Osteoblast (primary cell): ENCODE measurements around the gene FAM20C. TPM values are rescaled to one million over a fixed set of nuclear protein-coding genes. Genes with fewer than 3 reads are reported as not detected.

Source experiments
- DNase-seq: peaks from one replicate; pipeline ENCODE4 v3.0.0; 2011; ENCODE audit warnings: low spot score, mixed read lengths; ENCODE audit not compliant: insufficient read length; ENCODE audit errors: missing footprints
- H2AFZ ChIP-seq: 2 replicates; pipeline ENCODE4 v1.6.0; 2011; ENCODE audit warnings: mild to moderate bottlenecking, low read length
- H3K27ac ChIP-seq: 2 replicates; pipeline ENCODE4 v1.5.1; 2011; ENCODE audit warnings: mild to moderate bottlenecking, low read depth, low read length, moderate library complexity
- H3K27me3 ChIP-seq: 2 replicates; pipeline ENCODE4 v1.6.0; 2012; ENCODE audit warnings: mild to moderate bottlenecking, control low read depth, inconsistent platforms, low read length, moderate library complexity; ENCODE audit not compliant: insufficient read depth
- H3K36me3 ChIP-seq: 2 replicates; pipeline ENCODE4 v1.5.1; 2011; ENCODE audit warnings: mild to moderate bottlenecking, low read length, control low read depth, moderate library complexity; ENCODE audit not compliant: insufficient read depth
- H3K4me1 ChIP-seq: 2 replicates; pipeline ENCODE4 v1.5.1; 2011; ENCODE audit warnings: mild to moderate bottlenecking, low read length, control low read depth, moderate library complexity; ENCODE audit not compliant: insufficient read depth
- H3K4me2 ChIP-seq: 2 replicates; pipeline ENCODE4 v1.6.0; 2011; ENCODE audit warnings: mild to moderate bottlenecking, low read length; ENCODE audit not compliant: insufficient read depth
- H3K4me3 ChIP-seq: fragments of 200-600 bp; sonication (generic); 3 replicates; pipeline ENCODE4 v1.5.1; 2012; ENCODE audit warnings: mild to moderate bottlenecking, low read length, inconsistent platforms; ENCODE audit not compliant: insufficient read depth
- H3K79me2 ChIP-seq: 2 replicates; pipeline ENCODE4 v1.6.0; 2012; ENCODE audit warnings: mild to moderate bottlenecking, low read length, control low read depth, inconsistent platforms; ENCODE audit not compliant: insufficient read depth
- H3K9me3 ChIP-seq: 2 replicates; pipeline ENCODE4 v1.5.1; 2011; ENCODE audit warnings: low read depth, low read length, control low read depth
- H4K20me1 ChIP-seq: 2 replicates; pipeline ENCODE4 v1.6.0; 2012; ENCODE audit warnings: mild to moderate bottlenecking, low read length, control low read depth; ENCODE audit not compliant: insufficient read depth
- total RNA-seq: library from RNA; depleted of rRNA; stranded (reverse); fragments of >200 nt; gene quantifications from 2 replicates; pipeline ENCODE4 v1.2.3, GENCODE V29; 2012
- TF ChIP-seq, protein P1 (sequence below): IDR thresholded peaks from 2 replicates; pipeline ENCODE4 v1.5.1; 2011; ENCODE audit warnings: mild to moderate bottlenecking, low read depth, low read length, moderate library complexity; ENCODE audit errors: extremely low read depth

Gene FAM20C
- total RNA-seq, 1 donor, result 46.0 TPM

DNA sequence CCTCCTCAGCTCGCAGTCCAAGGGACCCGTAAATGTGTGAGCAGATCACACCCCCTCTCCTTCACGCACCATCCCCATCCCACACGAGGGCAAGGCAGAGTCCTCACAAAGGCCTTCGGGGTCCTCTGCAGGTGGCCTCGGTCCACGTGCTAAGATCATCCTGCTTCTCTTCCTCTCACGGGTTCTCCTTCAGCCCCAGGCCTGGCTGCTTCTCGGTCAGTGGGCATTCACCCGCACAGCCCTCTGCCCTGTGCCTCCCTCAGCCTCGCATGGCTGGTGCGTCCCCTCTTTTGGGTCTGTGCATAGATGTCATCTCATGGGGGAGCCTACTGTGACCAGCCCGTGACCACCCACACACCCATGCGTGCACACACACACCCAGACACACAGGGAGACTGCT lies 80.3 kb downstream of the FAM20C start:
- Histone ChIP-seq H3K36me3 (no peaks in the 10 kb centered on the region), H2AFZ (no peak overlapping the region), H3K27me3 (peaks cover 17% of the 10 kb centered on the region), H3K9me3 (peaks cover 10% of the 10 kb centered on the region), H3K27ac (no peak overlapping the region), H3K4me3 (no peak overlapping the region), H3K4me1 (no peaks in the 10 kb centered on the region), H4K20me1 (peaks cover 4% of the 10 kb centered on the region), H3K79me2 (no peaks in the 10 kb centered on the region), H3K4me2 (no peak overlapping the region)
- TF ChIP-seq, protein P1, sequence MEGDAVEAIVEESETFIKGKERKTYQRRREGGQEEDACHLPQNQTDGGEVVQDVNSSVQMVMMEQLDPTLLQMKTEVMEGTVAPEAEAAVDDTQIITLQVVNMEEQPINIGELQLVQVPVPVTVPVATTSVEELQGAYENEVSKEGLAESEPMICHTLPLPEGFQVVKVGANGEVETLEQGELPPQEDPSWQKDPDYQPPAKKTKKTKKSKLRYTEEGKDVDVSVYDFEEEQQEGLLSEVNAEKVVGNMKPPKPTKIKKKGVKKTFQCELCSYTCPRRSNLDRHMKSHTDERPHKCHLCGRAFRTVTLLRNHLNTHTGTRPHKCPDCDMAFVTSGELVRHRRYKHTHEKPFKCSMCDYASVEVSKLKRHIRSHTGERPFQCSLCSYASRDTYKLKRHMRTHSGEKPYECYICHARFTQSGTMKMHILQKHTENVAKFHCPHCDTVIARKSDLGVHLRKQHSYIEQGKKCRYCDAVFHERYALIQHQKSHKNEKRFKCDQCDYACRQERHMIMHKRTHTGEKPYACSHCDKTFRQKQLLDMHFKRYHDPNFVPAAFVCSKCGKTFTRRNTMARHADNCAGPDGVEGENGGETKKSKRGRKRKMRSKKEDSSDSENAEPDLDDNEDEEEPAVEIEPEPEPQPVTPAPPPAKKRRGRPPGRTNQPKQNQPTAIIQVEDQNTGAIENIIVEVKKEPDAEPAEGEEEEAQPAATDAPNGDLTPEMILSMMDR, result no peak
- DNase-seq, result peak; percentile 8

DNA sequence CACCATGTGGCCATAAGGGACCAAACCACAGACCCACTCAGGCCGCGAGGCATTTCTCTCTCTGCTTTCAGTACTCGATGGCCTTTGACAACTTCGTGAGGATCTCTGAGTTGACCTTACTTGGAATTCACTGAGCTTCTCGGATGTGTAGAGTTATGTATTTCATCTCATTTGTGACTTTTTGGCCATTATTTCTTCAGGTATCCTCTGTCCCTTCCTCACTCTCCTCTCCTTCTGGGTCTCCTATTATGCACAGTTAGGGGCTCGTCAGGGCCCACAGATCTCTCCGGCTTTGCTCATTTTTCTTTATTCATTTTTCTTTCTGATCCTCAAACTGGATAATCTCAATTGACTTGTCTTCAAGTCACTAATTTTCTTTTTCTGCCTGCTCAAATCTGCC lies 81.0 kb downstream of the FAM20C start:
- H3K36me3 ChIP-seq, result no peaks in the 10 kb centered on the region
- peak; percentile 6 for DNase-seq
- no peak overlapping the region for H3K27ac ChIP-seq
- peaks cover 10% of the 10 kb centered on the region for H3K9me3 ChIP-seq
- H2AFZ ChIP-seq, result no peak overlapping the region
- no peaks in the 10 kb centered on the region for H3K79me2 ChIP-seq
- no peak overlapping the region for H3K4me2 ChIP-seq
- H4K20me1 ChIP-seq, result peaks cover under 1% of the 10 kb centered on the region
- H3K27me3 ChIP-seq, result peaks cover 17% of the 10 kb centered on the region
- H3K4me3 ChIP-seq, result no peak overlapping the region
- H3K4me1 ChIP-seq, result no peaks in the 10 kb centered on the region
- TF ChIP-seq, protein P1, result no peak

DNA sequence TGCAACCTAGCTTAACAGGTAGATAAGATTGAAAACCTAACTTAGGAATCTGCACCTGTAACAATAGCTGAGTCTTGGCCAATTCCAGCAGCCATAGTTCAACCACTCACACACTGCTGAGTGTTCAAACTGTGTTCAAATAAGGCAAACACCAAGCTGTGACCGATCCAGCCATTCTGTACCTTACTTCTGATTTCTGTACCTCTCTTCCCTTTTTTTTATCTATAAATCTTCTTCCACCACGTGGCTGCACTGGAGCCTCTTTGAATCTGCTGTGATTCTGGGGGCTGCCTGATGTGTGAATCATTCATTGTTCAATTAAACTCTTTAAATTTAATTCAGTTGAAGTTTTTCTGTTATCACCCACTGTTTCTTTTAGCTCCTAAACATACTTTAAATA lies 81.9 kb downstream of the FAM20C start:
- Histone ChIP-seq H3K36me3 (no peaks in the 10 kb centered on the region), H3K27me3 (peaks cover 17% of the 10 kb centered on the region), H3K4me1 (no peaks in the 10 kb centered on the region), H4K20me1 (no peaks in the 10 kb centered on the region), H3K4me3 (no peak overlapping the region), H3K4me2 (no peak overlapping the region), H3K79me2 (no peaks in the 10 kb centered on the region), H2AFZ (no peak overlapping the region), H3K27ac (no peak overlapping the region), H3K9me3 (peaks cover 10% of the 10 kb centered on the region)
- no peak for DNase-seq
- TF ChIP-seq, protein P1, result no peak

DNA sequence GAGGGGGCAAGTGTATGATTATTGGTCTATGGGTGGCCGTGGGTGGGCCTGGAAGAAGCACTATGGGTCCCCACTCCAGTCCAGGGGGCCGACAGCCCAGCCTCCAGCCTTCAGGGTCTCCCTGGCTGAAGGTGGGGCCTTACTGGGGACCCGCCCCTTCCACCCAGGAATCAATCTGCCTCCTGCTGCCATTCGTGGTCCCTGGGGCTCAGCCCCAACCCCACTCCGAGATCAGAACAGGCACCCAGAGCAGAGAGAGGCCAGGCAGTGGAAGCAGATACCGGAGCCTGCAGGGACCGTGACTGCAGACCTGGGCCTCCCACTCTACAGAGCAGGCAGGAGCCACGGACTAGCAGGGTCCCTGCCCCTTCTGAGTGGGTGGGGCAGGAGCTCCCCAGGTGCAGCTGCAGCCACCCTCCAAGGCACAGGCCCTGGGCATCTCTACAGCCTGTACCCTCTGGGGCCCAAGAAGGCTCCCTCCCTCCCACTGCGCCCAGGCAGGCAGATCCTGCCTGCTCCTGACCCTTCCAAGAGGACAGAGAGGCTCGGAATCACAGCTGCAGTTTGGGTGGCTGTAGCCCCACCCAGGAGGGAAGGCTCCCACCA lies 84.0 kb downstream of the FAM20C start:
- Histone ChIP-seq H3K9me3 (peaks cover 10% of the 10 kb centered on the region), H3K79me2 (no peaks in the 10 kb centered on the region), H3K4me1 (no peaks in the 10 kb centered on the region), H4K20me1 (no peaks in the 10 kb centered on the region), H3K4me2 (no peak overlapping the region), H3K36me3 (no peaks in the 10 kb centered on the region), H3K27me3 (peaks cover 25% of the 10 kb centered on the region), H2AFZ (no peak overlapping the region), H3K27ac (no peak overlapping the region), H3K4me3 (no peak overlapping the region)
- DNase-seq, result peak; percentile 55
- TF ChIP-seq, protein P1, result no peak
